NCI-H1417 treated with DMSO at 0.1 percent for 48 hours (cell line): ENCODE data around the gene FAHD2B.
"Not testable (repeated sequence)": the region's sequence is repeated elsewhere in the genome, so short reads cannot be mapped to it uniquely, and the experiment has no call there.

Experiments
- DNase-seq: peaks from one replicate; lab custom pipeline; 2025; lab: John Stamatoyannopoulos, UW

The FAHD2B gene, protein sequence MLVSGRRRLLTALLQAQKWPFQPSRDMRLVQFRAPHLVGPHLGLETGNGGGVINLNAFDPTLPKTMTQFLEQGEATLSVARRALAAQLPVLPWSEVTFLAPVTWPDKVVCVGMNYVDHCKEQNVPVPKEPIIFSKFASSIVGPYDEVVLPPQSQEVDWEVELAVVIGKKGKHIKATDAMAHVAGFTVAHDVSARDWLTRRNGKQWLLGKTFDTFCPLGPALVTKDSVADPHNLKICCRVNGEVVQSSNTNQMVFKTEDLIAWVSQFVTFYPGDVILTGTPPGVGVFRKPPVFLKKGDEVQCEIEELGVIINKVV

DNA sequence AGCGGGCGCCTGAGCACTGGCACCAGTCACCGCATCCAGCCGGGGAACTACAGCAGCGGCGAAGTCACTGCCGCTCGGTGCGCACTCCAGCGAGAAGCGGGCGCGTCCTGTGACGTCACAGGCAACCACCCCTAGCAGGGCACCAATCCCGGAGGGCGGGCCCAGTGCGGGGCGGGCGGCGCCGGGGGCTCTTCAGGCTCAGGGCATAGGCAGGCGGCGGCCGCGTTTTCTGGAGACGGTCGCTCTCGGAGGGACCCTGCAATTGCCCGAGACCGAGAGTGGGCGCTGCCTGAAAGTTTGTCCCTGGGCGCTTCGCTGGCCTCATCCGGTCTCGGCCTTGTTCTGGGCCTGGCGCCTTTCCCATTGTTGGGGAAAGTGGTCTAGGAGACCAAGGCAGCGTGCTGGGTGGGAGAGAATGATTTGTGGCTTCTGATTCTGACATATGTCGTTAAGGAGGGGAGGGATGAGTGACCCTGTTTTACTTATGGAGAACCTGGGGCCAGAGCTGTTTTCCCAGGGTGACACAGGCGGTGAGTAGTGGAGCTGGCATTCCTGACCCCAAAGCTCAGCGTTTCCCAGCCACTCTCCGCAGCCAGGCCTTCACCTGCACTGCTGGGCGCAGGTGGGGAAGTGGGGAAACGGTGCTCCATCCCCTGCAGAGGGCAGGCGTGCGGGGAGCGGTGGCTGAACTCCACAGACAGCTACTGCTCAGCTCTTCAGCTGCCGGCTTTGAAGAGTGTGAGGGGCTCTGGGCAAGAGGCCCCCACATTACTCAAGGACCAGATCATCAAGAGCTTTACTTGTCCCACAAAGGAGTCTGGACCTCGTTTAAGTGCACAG lies at the start of gene FAHD2B:
FAHD2B (minus strand) TSS at position 111 of the 840 bp plus-strand sequence. CDS start 3,176 bp downstream, outside the sequence.
- DNase-seq: not testable (repeated sequence)

DNA sequence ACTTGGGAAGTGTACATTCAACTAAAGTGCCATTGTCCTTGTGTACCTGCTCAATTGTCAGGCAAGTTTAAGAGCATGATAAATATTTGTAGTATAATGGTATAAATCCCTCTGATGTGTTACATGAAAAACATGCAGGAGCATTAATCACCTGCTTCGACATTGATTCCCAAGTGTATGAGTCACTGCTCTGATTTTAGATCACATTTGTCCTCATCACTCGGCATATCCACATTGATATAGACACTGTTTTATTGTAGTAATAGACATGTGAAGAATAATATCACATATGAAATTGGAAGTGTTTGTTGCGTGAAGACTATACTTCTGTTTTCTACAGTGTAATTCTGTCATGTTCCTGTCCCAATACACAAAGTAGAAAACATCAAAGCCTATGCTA lies 49.3 kb upstream of the FAHD2B start:
- not testable (repeated sequence) for DNase-seq

DNA sequence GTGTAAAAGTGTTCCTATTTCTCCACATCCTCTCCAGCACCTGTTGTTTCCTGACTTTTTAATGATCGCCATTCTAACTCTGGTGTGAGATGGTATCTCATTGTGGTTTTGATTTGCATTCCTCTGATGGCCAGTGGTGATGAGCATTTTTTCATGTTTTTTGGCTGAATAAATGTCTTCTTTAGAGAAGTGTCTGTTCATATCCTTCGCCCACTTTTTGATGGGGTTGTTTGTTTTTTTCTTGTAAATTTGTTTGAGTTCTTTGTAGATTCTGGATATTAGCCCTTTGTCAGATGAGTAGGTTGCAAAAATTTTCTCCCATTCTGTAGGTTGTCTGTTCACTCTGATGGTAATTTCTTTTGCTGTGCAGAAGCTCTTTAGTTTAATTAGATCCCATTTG lies 34.4 kb upstream of the FAHD2B start:
- not testable (repeated sequence) for DNase-seq

DNA sequence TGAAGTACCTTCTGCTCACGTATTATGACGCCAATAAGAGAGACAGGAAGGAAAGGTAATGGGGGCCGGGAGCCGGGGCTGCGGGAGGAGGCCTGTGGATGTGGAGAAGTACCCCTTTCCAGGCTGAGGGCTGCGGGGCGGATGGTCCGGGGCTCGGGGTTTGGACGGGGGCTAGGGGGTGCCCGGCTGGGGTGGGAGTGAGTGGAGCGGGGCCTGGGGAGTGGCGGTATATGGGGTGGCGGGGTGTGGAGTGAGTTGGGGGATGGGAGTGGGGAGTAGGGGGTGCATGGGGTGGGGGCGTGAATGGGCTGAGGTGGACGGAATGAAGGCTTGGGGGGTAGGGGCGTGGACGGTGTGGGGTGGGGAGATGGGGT lies 19.2 kb upstream of the FAHD2B start:
- DNase-seq: not testable (repeated sequence)

DNA sequence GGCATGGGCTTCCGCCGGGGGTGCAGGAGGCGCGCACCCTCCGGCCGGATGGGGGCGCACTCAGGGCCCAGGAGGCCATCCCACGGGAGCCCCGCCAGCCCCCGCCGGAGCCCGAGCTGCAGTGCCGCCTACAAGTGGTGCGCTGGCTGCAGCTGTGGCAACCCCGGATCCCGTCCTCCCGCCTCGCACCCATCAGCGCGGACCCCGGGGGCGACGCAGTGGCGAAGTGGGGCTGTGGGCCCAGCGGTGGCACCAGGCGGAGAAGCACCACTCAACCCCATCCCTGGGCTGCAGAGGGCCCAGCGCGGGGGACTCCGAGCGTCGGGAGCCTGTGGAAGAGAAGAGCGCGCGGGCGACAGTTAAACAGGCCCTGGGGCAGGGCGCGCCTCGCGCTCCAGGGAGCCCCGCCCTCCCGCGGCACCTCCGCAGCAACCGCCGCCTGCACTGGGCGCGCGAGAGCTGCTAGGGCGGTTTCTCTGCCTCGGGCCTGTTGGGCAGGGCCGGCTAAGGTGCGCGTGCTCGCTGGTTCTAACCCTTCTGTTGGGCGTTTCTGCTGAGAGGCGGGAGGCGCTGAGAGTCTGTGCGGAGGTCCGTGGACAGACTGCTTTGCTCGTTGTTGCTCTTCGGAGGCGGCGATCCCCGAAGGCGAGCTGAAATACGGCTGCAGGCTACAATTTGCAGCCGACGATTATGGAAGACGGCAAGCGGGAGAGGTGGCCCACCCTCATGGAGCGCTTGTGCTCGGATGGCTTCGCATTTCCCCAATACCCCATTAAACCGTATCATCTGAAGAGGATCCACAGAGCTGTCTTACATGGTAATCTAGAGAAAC lies 18.6 kb upstream of the FAHD2B start, which contains the start of gene ANKRD36:
ANKRD36 (plus strand) TSS at position 104 of the 832 bp plus-strand sequence; CDS start at position 691, 587 bp downstream.
- DNase-seq: not testable (repeated sequence)

DNA sequence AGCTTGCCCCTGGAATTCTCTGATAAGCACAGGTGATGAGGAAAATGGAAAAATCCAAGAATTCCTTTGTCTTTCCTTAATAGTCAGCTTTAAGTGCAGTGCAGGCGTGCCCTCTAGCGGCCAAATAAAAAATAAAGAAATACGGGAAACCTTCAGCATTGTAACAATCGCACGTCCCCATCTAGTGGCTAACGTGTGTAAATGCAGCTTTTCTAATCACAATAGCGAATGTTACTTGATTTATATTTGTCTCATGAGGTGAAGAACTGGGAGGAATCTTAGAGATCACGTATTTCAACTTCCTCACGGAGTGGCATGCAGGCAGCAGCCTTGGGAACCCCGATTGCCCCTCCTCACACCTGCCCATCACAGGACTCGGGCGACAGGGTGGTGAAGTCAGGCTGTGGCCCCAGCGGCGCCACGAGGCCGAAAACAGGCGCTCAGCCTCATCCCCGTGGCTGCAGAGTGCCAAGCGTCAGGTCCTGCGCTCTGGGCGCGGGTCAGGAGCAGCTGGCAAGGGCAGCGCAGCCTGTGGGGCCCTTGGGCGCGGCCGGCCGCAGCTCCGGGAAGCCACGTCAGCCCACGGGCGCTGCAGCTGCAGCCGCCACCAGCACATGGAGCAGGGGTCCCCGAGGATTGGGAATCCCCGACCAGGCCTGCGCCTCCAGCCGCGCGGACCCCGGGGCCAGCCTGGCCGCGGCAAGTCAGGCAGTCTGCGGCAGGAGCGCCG lies 17.8 kb upstream of the FAHD2B start:
- not testable (repeated sequence) for DNase-seq

DNA sequence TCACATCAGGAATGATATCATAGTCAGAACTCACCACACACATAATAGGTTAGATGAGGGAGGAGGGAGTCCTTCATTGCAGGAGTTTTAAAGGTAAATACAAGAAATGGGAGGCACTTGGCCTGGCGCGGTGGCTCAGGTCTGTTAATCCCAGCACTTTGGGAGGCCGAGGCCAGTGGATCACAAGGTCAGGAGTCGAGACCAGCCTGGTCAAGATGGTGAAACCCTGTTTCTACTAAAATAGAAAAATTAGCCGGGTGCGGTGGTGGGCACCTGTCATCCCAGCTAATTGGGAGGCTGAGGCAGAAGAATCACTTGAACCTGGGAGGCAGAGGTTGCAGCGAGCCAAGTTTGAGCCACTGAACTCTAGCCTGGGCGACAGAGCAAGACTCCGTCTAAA lies 16.6 kb upstream of the FAHD2B start:
- DNase-seq: not testable (repeated sequence)

DNA sequence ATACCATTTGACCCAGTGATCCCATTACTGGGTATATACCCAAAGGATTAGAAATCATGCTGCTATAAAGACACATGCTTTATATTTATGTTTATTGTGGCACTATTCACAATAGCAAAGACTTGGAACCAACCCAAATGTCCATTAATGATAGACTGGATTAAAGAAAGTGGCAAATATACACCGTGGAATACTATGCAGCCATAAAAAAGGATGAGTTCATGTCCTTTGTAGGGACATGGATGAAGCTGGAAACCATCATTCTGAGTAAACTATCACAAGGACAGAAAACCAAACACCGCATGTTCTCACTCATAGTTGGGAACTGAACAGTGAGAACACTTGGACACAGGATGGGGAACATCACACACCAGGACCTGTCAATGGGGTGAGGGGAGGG lies 12.2 kb upstream of the FAHD2B start:
- not testable (repeated sequence) for DNase-seq

DNA sequence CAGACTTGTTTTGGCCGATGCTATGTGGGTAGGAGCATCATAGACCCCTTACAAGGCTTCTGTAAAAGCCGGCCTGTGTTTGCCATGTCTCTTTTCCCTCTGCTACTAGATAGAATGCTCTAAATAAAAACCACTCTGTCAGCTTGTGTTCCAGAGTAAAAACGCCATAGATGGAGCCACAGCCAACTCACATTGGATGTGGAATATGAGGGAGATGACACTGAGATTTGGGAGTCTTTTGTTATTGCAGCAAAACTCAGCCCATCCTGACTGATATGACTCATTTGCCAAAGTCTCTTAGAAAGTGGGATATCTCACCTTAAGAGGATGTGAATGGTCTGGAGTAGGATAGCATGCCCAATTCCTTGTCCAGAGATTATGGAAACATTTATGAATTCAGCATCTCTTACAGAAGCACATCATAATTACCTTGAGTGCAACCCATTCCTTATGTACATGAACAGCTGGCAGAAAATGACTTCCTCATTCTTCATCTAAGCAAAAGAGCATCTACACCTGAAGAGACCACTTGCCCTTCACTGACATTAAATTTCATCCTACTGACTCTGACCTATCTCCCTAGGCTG lies 4.2 kb upstream of the FAHD2B start:
- DNase-seq: not testable (repeated sequence)

DNA sequence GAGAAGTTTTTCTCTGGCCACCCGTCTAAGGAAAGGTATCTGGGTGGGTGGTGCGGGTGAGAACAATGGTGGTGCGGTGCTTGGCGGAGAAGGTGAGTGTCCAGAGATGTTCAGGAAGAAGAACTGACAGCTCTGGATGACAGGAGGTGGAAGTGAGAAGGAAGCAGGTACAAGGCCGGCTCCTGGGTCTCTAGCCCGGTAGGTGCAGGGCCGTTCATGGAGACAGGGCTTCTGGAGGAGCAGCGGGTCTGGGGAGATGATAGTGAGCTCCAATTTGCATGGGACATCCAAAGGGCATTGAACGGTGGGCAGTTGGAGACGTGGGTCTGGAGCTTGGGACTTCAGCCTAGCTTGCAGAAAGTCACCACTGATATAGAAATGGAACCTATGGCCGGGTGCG lies 979 bp upstream of the FAHD2B start:
- DNase-seq: no peak

DNA sequence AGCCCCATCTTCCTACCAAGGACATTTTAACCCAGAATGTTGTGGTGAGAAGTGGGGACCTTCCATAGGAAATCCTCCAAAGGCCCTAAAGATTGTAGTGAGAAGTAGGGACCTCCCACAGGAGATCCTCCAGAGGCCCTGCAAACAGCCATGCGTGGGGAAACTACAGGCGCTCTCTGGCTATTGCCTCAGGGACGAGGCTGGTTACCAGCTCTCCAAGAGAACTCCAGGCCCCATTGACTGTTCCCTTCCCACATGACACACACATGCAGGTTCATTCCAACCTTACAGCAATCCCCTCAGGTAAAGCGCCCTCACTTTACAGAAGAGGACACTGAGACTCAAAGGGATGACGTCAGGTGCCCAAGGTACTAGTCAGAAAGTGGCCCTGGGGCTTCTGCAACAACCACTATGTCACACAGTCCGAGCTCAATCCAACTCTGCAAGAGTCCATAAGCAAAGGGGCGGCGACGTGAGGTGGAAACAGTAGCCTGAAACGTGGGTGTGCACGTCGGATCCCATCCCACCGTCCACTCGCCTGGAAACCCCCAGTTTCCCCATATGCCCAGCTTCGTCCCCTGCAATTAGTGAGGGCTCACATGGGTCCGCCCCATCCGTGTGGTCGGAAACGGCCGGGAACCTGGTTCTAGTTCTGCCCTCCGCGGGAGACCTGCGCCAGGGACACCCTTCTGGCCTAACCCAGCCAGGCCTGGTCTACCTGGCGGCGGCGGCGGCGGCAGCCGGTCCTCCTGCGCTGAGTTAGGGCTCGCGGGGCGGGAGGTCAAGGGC lies 505 bp downstream of the FAHD2B start:
- not testable (repeated sequence) for DNase-seq

DNA sequence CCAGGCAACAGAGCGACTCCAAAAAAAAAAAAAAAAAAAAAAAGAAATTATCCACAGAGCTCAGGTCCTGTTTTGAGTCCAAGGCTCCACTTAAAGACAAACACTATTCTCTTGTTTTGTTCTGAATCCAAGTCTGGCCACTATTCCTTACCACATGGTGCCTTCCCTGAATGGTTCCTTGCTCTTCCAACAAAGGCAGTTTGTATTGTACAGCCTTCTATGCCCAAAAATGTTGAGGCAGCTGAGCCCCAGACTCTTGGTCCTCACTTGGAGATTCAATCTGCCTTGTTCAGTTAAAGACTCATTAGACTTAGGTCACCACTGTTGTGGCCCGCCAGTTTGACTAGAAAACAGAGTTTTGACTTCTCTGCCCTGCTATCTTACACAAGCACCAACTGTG lies 1.7 kb downstream of the FAHD2B start:
- DNase-seq: not testable (repeated sequence)

DNA sequence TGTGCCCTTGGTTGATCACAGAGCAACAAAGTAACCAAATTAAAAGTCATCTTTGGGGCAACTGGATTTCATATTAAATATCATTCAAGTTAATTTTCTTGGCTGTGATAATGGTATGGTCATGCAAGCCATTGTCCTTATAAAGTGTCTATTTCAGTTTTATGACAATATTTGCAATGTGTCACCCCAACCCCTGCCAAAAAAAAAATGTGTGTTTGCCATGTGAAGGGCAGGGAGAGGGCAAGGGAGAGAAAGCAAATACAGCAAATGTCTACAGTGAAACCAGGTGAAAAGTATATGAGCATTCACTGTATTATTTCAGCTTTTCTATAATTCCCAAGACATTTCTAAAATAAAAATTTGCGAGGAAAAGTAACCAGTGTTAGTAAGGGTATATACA lies 6.0 kb downstream of the FAHD2B start:
- DNase-seq: not testable (repeated sequence)

DNA sequence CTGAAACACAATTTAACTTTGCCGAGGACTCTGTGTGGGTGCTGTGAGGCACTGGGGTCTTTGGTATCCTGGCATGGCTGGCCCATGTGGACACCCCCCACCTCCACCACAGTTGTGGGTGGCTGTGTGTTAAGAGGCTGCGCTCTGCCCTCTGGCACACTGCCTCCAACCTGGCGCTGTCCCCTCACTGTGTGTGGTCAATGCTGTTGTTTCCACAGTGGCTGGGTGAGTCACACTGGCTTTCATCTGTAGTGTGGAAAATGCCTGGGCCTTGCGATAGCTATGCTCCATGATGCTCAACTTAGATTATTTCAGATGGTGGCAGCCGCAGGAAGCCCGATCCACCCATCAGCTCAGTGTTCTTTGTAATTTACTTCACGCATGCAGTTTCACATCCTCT lies 9.6 kb downstream of the FAHD2B start:
- not testable (repeated sequence) for DNase-seq

DNA sequence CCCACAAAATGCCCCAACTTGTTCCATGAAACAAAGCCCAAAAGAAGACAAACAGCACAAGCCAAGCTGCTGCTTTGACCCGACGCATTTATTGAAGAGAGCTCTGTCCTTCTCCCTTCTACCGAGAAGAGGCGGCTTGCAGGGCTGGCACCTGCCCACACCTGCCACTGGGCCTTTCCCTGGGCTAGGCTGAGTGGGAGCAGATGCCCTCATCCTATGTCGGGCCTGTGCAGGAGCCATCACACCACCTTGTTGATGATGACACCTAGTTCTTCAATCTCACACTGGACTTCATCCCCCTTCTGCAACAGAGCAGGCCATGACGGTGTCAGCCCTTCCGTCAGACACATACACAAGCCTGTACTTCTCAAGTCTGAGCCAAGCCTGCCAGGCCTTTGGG lies 11.2 kb downstream of the FAHD2B start:
- not testable (repeated sequence) for DNase-seq

DNA sequence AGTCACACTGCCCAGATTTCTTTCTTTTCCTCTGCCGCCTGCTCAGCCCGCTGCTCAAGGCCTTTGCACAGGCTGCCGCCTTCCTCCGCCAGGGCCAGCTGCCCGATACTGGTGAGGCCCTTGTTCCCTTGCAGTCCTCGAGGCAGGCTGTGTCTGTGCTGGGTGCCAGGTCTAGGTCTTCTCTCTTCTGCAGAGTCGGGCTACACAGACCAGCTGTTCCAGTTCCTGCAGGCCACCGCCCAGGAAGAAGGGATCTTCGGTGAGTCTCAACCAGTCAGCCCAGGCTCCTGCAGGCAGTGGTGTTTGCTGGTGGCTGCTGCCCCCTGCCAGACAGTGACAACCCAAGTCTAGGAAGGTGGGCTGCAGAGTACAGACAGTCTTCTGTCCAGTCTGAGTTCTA lies 12.5 kb downstream of the FAHD2B start:
- DNase-seq: not testable (repeated sequence)

DNA sequence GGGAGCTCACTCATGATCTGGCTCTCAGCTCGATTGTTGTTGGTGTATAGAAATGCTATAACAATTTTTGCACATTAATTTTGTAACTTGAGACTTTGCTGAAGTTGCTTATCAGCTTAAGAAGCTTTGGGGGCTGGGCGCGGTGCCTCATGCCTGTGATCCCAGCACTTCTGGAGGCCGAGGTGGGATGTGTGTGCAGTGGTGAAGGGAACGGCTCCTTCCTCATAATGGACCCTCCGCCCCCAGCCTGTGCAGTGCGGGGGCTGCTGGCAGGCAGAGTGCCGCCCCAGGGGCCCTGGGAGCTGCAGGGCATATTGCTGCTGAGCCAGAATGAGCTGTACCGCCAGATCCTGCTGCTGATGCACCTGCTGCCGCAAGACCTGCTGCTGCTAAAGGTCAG lies 13.8 kb downstream of the FAHD2B start:
- not testable (repeated sequence) for DNase-seq

DNA sequence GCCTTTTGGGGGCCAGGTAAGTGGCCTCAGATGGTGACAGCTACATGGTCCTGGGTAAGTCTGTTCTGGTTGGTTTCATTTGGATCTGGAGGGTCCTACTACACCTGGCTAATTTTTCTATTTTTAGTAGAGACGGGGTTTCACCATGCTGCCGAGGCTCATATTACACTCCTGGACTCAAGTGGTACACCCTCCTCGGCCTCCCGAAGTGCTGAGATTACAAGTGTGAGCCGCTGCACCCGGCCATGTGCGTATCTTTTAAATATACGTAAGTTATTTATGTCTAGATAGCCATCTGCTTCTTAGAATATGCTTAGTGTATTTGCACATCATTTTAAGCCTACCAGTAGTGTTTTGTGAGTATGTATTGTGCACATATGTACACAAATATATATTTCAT lies 17.5 kb downstream of the FAHD2B start:
- DNase-seq: not testable (repeated sequence)

DNA sequence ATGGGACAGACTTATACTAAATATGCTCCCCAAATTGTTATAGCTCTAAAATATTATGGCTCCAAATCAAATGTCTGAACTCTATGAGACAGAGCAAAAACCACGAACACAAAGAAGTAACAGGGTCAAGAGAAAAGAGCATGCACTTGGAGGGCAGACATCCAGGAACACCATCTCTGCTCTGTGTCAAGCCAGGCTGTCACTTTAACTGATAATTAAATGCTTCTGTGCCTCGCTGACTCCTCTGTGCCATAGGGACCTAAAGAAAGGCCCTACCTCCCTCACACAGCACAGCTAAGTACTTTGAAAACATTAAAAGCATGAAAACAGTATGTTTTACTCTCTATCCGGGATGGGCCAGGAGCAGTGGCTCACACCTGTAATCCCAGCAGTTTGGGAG lies 23.8 kb downstream of the FAHD2B start:
- not testable (repeated sequence) for DNase-seq

DNA sequence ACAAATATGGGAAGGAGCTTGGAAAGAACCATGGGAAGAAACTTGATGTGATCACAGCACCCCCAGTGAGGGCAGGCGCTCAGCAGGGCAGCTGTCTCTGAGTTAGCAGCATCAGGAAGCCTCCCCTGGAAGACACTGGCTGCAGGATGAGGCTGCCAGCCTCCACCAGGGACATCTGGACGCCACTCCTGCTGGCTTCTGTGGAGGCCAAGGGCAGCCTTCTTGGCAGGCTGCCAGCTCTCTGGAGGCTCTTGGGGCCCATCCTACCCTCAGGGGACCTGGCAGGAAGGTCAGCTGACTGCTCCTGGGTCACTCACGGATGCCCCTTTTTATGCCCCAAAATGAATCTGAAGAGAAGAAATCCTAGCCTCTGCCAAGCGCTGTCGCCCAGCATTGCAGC lies 26.0 kb downstream of the FAHD2B start:
- not testable (repeated sequence) for DNase-seq
